K562 (cell line): Measurements from ENCODE around the gene UBXN11. TPM values are rescaled to one million over a fixed set of nuclear protein-coding genes. Genes with fewer than 3 reads are reported as not detected.
A peak's percentile ranks its signal among the peaks of the same experiment; 100 is the strongest.

Source experiments
- ETV6 ChIP-seq, 3 experiments: fragments of 150-350 bp in 1 of 3; sonication (generic) in 1 of 3; formaldehyde crosslinking in 1 of 3; IDR thresholded peaks; 2 replicates each; pipeline versions ENCODE4 v1.6.1 to v1.8.0; 2014 to 2022; ENCODE audit warnings: borderline replicate concordance in 2 of 3, low read depth in 2 of 3, antibody characterized with exemption in 1 of 3, low read length in 1 of 3, mild to moderate bottlenecking in 1 of 3, missing genetic modification reagents in 1 of 3
- KDM1A ChIP-seq, 2 experiments: fragments of 450-650 bp; IDR thresholded peaks; 2 replicates each; pipeline ENCODE4 v1.6.1; 2016; ENCODE audit warnings: mild to moderate bottlenecking in 2 of 2
- KLF10 ChIP-seq: fragments of 250-450 bp; sonication (Bioruptor Pico); IDR thresholded peaks from 2 replicates; pipeline ENCODE4 v1.6.1; 2021; ENCODE audit warnings: matching md5 sums
- L3MBTL2 ChIP-seq: fragments of 450-650 bp; IDR thresholded peaks from 2 replicates; pipeline ENCODE4 v1.6.1; 2016; ENCODE audit warnings: mild to moderate bottlenecking, moderate library complexity
- MECOM ChIP-seq: fragments of 250-450 bp; sonication (Bioruptor Pico); IDR thresholded peaks from 2 replicates; pipeline ENCODE4 v1.8.0; 2022; ENCODE audit warnings: inconsistent platforms
- NBN ChIP-seq: fragments of 450-650 bp; IDR thresholded peaks from 2 replicates; pipeline ENCODE4 v1.6.1; 2016; ENCODE audit warnings: low read depth, mild to moderate bottlenecking
- NELFE ChIP-seq: IDR thresholded peaks from 2 replicates; pipeline ENCODE4 v1.6.1; 2011; ENCODE audit warnings: mild to moderate bottlenecking; ENCODE audit not compliant: insufficient read depth, insufficient read length
- NRF1 ChIP-seq, 2 experiments: fragments of 450-650 bp; IDR thresholded peaks in 1 of 2; conservative IDR thresholded peaks in 1 of 2; 2 replicates each; pipeline ENCODE4 v1.6.1; 2014; ENCODE audit warnings: mild to moderate bottlenecking in 2 of 2
- PATZ1 ChIP-seq: fragments of 250-450 bp; sonication (Bioruptor Pico); IDR thresholded peaks from 2 replicates; pipeline ENCODE4 v1.5.0; 2020; ENCODE audit warnings: mild to moderate bottlenecking, borderline replicate concordance
- PCBP2 ChIP-seq: fragments of 200-400 bp; formaldehyde crosslinking; IDR thresholded peaks from 2 replicates; pipeline ENCODE4 v1.6.1; 2018; ENCODE audit warnings: low read length, low read depth, mild to moderate bottlenecking, moderate library complexity; ENCODE audit not compliant: poor library complexity, severe bottlenecking
- U2AF1 ChIP-seq: fragments of 200-400 bp; formaldehyde crosslinking; optimal IDR thresholded peaks from 2 replicates; pipeline ENCODE3; 2017; ENCODE audit warnings: mild to moderate bottlenecking, low read depth, low read length, moderate library complexity
- ZKSCAN8 ChIP-seq: fragments of 200-800 bp; sonication (Bioruptor generic); IDR thresholded peaks from 2 replicates; pipeline ENCODE4 v1.6.1; 2016; ENCODE audit warnings: missing genetic modification characterization, missing compliant biosample characterization
- polyA plus RNA-seq, 8 experiments: library from polyadenylated mRNA; depleted of rRNA in 4 of 8; stranded (reverse) in 5 of 8; unstranded in 3 of 8; fragments of >200 nt; fragmentation: Nextera tagmentation in 2 of 8; fragmentation: Illumina TruSeq in 1 of 8; extraction: Ambion mirVana in 2 of 8; extraction: Trizol in 1 of 8; gene quantifications; 2 replicates each; pipeline versions ENCODE4 v1.2.1 to v1.2.3, GENCODE V29; 2011 to 2014; ENCODE audit warnings: inconsistent platforms in 1 of 8, missing spikeins in 1 of 8
- total RNA-seq, 7 experiments: library from RNA; depleted of rRNA in 6 of 7; stranded (reverse); fragments of >200 nt in 6 of 7; fragmentation: Illumina TruSeq in 2 of 7; extraction: Trizol in 2 of 7; gene quantifications; 2 replicates each; pipeline versions ENCODE4 v1.2.1 to v1.2.3, GENCODE V29; 2011 to 2021; ENCODE audit warnings: low replicate concordance in 1 of 7
- TF ChIP-seq, protein P1 (sequence below): sonication (generic); formaldehyde crosslinking; IDR thresholded peaks from 2 replicates; pipeline ENCODE4 v1.8.0; 2022; ENCODE audit warnings: mild to moderate bottlenecking, missing genetic modification reagents, borderline replicate concordance
- TF ChIP-seq, protein P2 (sequence below): sonication (generic); formaldehyde crosslinking; IDR thresholded peaks from 2 replicates; pipeline ENCODE4 v1.8.0; 2023; ENCODE audit warnings: mild to moderate bottlenecking, missing genetic modification reagents

The UBXN11 gene
- total and polyA plus RNA-seq, 9 of the 15 experiments (the other 6 are each of a cell fraction or from before 2014, with no cell fraction given) = 0.48 to 34.3 (median 11.3) TPM

GRCh38 chr1:26284597-26285347, 21.7 kb downstream of the UBXN11 start (continued):
- TF ChIP-seq ETV6 (IDR thresholded peaks at IDR 0.05; ENCODE audit: borderline replicate concordance in 1 of 2, low read depth in 2 of 2, low read length in 1 of 2) = peak in 1 of 2 experiments; percentile 34; a peak in 1 of 4 replicates
- no peak for TF ChIP-seq ETV6 (CRISPR knock-in tag; IDR thresholded peaks at IDR 0.05; ENCODE audit: borderline replicate concordance)
- peak; percentile 93 for TF ChIP-seq NBN
- TF ChIP-seq PATZ1 (CRISPR knock-in tag) = no peak
- TF ChIP-seq NELFE = no peak
- TF ChIP-seq ZKSCAN8 (CRISPR knock-in tag) = no peak
- TF ChIP-seq L3MBTL2 = peak; percentile 100
- peak; percentile 55 to 59; a peak in 3 of 4 replicates for TF ChIP-seq NRF1 (conservative IDR thresholded peaks at IDR 0.05 in 1 of 2, IDR thresholded peaks at IDR 0.05 in 1 of 2)
- TF ChIP-seq, protein P1, sequence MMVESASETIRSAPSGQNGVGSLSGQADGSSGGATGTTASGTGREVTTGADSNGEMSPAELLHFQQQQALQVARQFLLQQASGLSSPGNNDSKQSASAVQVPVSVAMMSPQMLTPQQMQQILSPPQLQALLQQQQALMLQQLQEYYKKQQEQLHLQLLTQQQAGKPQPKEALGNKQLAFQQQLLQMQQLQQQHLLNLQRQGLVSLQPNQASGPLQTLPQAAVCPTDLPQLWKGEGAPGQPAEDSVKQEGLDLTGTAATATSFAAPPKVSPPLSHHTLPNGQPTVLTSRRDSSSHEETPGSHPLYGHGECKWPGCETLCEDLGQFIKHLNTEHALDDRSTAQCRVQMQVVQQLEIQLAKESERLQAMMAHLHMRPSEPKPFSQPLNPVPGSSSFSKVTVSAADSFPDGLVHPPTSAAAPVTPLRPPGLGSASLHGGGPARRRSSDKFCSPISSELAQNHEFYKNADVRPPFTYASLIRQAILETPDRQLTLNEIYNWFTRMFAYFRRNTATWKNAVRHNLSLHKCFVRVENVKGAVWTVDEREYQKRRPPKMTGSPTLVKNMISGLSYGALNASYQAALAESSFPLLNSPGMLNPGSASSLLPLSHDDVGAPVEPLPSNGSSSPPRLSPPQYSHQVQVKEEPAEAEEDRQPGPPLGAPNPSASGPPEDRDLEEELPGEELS = peak; percentile 96; the same call in 1 of the 2 replicates
- TF ChIP-seq, protein P2, sequence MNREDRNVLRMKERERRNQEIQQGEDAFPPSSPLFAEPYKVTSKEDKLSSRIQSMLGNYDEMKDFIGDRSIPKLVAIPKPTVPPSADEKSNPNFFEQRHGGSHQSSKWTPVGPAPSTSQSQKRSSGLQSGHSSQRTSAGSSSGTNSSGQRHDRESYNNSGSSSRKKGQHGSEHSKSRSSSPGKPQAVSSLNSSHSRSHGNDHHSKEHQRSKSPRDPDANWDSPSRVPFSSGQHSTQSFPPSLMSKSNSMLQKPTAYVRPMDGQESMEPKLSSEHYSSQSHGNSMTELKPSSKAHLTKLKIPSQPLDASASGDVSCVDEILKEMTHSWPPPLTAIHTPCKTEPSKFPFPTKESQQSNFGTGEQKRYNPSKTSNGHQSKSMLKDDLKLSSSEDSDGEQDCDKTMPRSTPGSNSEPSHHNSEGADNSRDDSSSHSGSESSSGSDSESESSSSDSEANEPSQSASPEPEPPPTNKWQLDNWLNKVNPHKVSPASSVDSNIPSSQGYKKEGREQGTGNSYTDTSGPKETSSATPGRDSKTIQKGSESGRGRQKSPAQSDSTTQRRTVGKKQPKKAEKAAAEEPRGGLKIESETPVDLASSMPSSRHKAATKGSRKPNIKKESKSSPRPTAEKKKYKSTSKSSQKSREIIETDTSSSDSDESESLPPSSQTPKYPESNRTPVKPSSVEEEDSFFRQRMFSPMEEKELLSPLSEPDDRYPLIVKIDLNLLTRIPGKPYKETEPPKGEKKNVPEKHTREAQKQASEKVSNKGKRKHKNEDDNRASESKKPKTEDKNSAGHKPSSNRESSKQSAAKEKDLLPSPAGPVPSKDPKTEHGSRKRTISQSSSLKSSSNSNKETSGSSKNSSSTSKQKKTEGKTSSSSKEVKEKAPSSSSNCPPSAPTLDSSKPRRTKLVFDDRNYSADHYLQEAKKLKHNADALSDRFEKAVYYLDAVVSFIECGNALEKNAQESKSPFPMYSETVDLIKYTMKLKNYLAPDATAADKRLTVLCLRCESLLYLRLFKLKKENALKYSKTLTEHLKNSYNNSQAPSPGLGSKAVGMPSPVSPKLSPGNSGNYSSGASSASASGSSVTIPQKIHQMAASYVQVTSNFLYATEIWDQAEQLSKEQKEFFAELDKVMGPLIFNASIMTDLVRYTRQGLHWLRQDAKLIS (CRISPR knock-in tag) = no peak
- TF ChIP-seq KDM1A (IDR thresholded peaks at IDR 0.05) = peak; percentile 41 to 75; a peak in 3 of 4 replicates
- TF ChIP-seq MECOM = no peak
- TF ChIP-seq PCBP2 = no peak
- 0 out of 2 replicates have a peak, but pooled peaks have one; percentile 49 for TF ChIP-seq KLF10 (CRISPR knock-in tag)
- TF ChIP-seq U2AF1 = no peak
